Measurements from ENCODE around the gene HOXB3.
"Not testable (repeated sequence)": the region's sequence is repeated elsewhere in the genome, so short reads cannot be mapped to it uniquely, and the experiment has no call there.

Gene HOXB3

GRCh38 chr17:48537316-48537715 lies 52.7 kb downstream of the HOXB3 start:
- Histone ChIP-seq H3K36me3 (ENCODE audit: insufficient read depth, low read length) (no peaks in the 10 kb centered on the region), H4K20me1 (ENCODE audit: insufficient read depth, low read length) (no peaks in the 10 kb centered on the region), H3K79me2 (ENCODE audit: insufficient read depth, low read length) (no peaks in the 10 kb centered on the region), H3K4me2 (ENCODE audit: low read length) (no peak overlapping the region), H3K27ac (ENCODE audit: low read depth, low read length, poor library complexity, severe bottlenecking) (no peak overlapping the region), H3K4me1 (ENCODE audit: insufficient read depth, low read length, severe bottlenecking) (no peaks in the 10 kb centered on the region), H3K4me3 (ENCODE audit: low read depth, low read length, poor library complexity, severe bottlenecking) (no peak overlapping the region), H3K27me3 (ENCODE audit: insufficient read depth, low read length) (no peaks in the 10 kb centered on the region), H3K9ac (ENCODE audit: low read length) (no peak overlapping the region), H3F3A (ENCODE audit: insufficient read depth, low read length) (no peaks in the 10 kb centered on the region), H3K9me3 (ENCODE audit: low read length) (no peaks in the 10 kb centered on the region), H3K9me2 (ENCODE audit: low read depth, low read length) (no peaks in the 10 kb centered on the region), H2AFZ (ENCODE audit: low read length) (no peak overlapping the region)
- TF ChIP-seq CTCF (IDR thresholded peaks at IDR 0.05; ENCODE audit: low read length) (no peak), EZH2 (IDR thresholded peaks at IDR 0.05; ENCODE audit: borderline replicate concordance, low read length) (no peak)

- H2AFZ ChIP-seq (ENCODE audit: low read length); H3K9me2 ChIP-seq (ENCODE audit: low read depth, low read length); H3F3A ChIP-seq (ENCODE audit: insufficient read depth, low read length); H3K27me3 ChIP-seq (ENCODE audit: insufficient read depth, low read length); H3K9me3 ChIP-seq (ENCODE audit: low read length); H4K20me1 ChIP-seq (ENCODE audit: insufficient read depth, low read length); H3K4me1 ChIP-seq (ENCODE audit: insufficient read depth, low read length, severe bottlenecking); H3K9ac ChIP-seq (ENCODE audit: low read length); H3K4me3 ChIP-seq (ENCODE audit: low read depth, low read length, poor library complexity, severe bottlenecking); H3K79me2 ChIP-seq (ENCODE audit: insufficient read depth, low read length); H3K36me3 ChIP-seq (ENCODE audit: insufficient read depth, low read length); H3K27ac ChIP-seq (ENCODE audit: low read depth, low read length, poor library complexity, severe bottlenecking); H3K4me2 ChIP-seq (ENCODE audit: low read length): not testable (repeated sequence)
Observed at GRCh38 chr17:48535793-48536559, 54.1 kb downstream of the HOXB3 start.

GRCh38 chr17:48532261-48532660 lies 57.8 kb downstream of the HOXB3 start:
- no peak overlapping the region for H3K9ac ChIP-seq (ENCODE audit: low read length)
- no peaks in the 10 kb centered on the region for H3K9me2 ChIP-seq (ENCODE audit: low read depth, low read length)
- no peak overlapping the region for H2AFZ ChIP-seq (ENCODE audit: low read length)
- no peaks in the 10 kb centered on the region for H3K9me3 ChIP-seq (ENCODE audit: low read length)
- H3K27me3 ChIP-seq (ENCODE audit: insufficient read depth, low read length) = no peaks in the 10 kb centered on the region
- H3K4me3 ChIP-seq (ENCODE audit: low read depth, low read length, poor library complexity, severe bottlenecking) = no peak overlapping the region
- no peaks in the 10 kb centered on the region for H4K20me1 ChIP-seq (ENCODE audit: insufficient read depth, low read length)
- H3K27ac ChIP-seq (ENCODE audit: low read depth, low read length, poor library complexity, severe bottlenecking) = no peak overlapping the region
- H3K4me2 ChIP-seq (ENCODE audit: low read length) = no peak overlapping the region
- TF ChIP-seq EZH2 (IDR thresholded peaks at IDR 0.05; ENCODE audit: borderline replicate concordance, low read length) (no peak), CTCF (IDR thresholded peaks at IDR 0.05; ENCODE audit: low read length) (no peak)
- H3F3A ChIP-seq (ENCODE audit: insufficient read depth, low read length) = no peaks in the 10 kb centered on the region
- no peaks in the 10 kb centered on the region for H3K4me1 ChIP-seq (ENCODE audit: insufficient read depth, low read length, severe bottlenecking)
- no peaks in the 10 kb centered on the region for H3K79me2 ChIP-seq (ENCODE audit: insufficient read depth, low read length)
- no peaks in the 10 kb centered on the region for H3K36me3 ChIP-seq (ENCODE audit: insufficient read depth, low read length)

GRCh38 chr17:48530887-48531272 lies 59.2 kb downstream of the HOXB3 start, which contains the start of gene HOXB1:
HOXB1 (minus strand) TSS chr17:48531011; CDS start chr17:48530904, 107 bp downstream.
- no peak within 1 kb of the TSS for H3K9ac ChIP-seq (ENCODE audit: low read length)
- H3K79me2 ChIP-seq (ENCODE audit: insufficient read depth, low read length) = no peaks in the 10 kb centered on the region
- no peak within 1 kb of the TSS for H3K4me3 ChIP-seq (ENCODE audit: low read depth, low read length, poor library complexity, severe bottlenecking)
- no peaks in the 10 kb centered on the region for H3K36me3 ChIP-seq (ENCODE audit: insufficient read depth, low read length)
- TF ChIP-seq CTCF (IDR thresholded peaks at IDR 0.05; ENCODE audit: low read length) (no peak), EZH2 (IDR thresholded peaks at IDR 0.05; ENCODE audit: borderline replicate concordance, low read length) (no peak)
- H3K9me2 ChIP-seq (ENCODE audit: low read depth, low read length) = no peaks in the 10 kb centered on the region
- no peaks in the 10 kb centered on the region for H3K9me3 ChIP-seq (ENCODE audit: low read length)
- H4K20me1 ChIP-seq (ENCODE audit: insufficient read depth, low read length) = no peaks in the 10 kb centered on the region
- no peak within 1 kb of the TSS for H3K27ac ChIP-seq (ENCODE audit: low read depth, low read length, poor library complexity, severe bottlenecking)
- H3F3A ChIP-seq (ENCODE audit: insufficient read depth, low read length) = no peaks in the 10 kb centered on the region
- H3K4me2 ChIP-seq (ENCODE audit: low read length) = no peak within 1 kb of the TSS
- H3K27me3 ChIP-seq (ENCODE audit: insufficient read depth, low read length) = no peaks in the 10 kb centered on the region
- H3K4me1 ChIP-seq (ENCODE audit: insufficient read depth, low read length, severe bottlenecking) = no peaks in the 10 kb centered on the region
- H2AFZ ChIP-seq (ENCODE audit: low read length) = no peak within 1 kb of the TSS
